Neural cell (in vitro differentiated cells): ENCODE measurements around the gene PAWR.

Source experiments
- EP300 ChIP-seq: fragments of 450-650 bp; conservative IDR thresholded peaks from 2 replicates; pipeline ENCODE4 v1.6.1; 2014; ENCODE audit warnings: antibody characterized with exemption, mild to moderate bottlenecking, moderate library complexity; ENCODE audit not compliant: poor library complexity, severe bottlenecking
- EZH2 ChIP-seq: fragments of 200-600, 300-800 bp; shearing (Covaris generic), sonication (generic); IDR thresholded peaks from 2 replicates; pipeline ENCODE4 v1.6.1; 2014; ENCODE audit warnings: antibody characterized with exemption, low read length, borderline replicate concordance, mild to moderate bottlenecking; ENCODE audit not compliant: insufficient read depth, poor library complexity, severe bottlenecking
- MXI1 ChIP-seq: fragments of 450-650 bp; conservative IDR thresholded peaks from 2 replicates; pipeline ENCODE4 v1.6.1; 2014; ENCODE audit warnings: antibody characterized with exemption, mild to moderate bottlenecking; ENCODE audit not compliant: poor library complexity, severe bottlenecking
- POLR2AphosphoS5 ChIP-seq: IDR thresholded peaks from 2 replicates; pipeline ENCODE4 v1.6.1; 2012
- RAD21 ChIP-seq: fragments of 450-650 bp; conservative IDR thresholded peaks from 2 replicates; pipeline ENCODE4 v1.6.1; 2014; ENCODE audit warnings: antibody characterized with exemption, mild to moderate bottlenecking, moderate library complexity
- SMC3 ChIP-seq: fragments of 450-650 bp; conservative IDR thresholded peaks from 2 replicates; pipeline ENCODE4 v1.6.1; 2014; ENCODE audit warnings: antibody characterized with exemption, mild to moderate bottlenecking, moderate library complexity; ENCODE audit not compliant: poor library complexity
- TAF1 ChIP-seq: IDR thresholded peaks from 2 replicates; pipeline ENCODE4 v1.6.1; 2012; ENCODE audit warnings: low read depth
- TF ChIP-seq, protein P1 (sequence below): fragments of 450-650 bp; IDR thresholded peaks from 2 replicates; pipeline ENCODE4 v1.5.1; 2014; ENCODE audit warnings: antibody characterized with exemption, mild to moderate bottlenecking, moderate library complexity; ENCODE audit not compliant: poor library complexity, severe bottlenecking

DNA sequence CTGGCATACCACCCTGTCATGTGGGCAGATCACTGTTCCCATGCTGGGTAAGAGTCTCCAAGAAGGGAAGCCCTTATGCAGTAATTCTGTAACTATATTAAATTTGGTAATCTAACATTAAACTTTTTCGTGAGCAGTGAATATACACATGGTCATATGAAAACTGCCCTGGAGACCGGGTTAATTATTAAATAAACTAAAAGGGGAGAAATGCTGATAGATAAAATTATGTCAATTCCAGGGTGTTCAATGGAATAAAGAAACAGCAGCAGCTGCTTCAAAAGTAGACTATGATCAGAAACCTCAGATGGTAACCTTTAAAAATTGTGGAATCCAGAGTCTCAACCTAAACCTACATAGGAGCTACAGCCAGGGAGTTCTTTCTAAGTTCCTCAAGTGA, 100.0 kb downstream of the PAWR start:
- TF ChIP-seq EZH2 (no peak), EP300 (no peak), POLR2AphosphoS5 (no peak), RAD21 (no peak), TAF1 (no peak), MXI1 (no peak), SMC3 (no peak)
- TF ChIP-seq, protein P1, sequence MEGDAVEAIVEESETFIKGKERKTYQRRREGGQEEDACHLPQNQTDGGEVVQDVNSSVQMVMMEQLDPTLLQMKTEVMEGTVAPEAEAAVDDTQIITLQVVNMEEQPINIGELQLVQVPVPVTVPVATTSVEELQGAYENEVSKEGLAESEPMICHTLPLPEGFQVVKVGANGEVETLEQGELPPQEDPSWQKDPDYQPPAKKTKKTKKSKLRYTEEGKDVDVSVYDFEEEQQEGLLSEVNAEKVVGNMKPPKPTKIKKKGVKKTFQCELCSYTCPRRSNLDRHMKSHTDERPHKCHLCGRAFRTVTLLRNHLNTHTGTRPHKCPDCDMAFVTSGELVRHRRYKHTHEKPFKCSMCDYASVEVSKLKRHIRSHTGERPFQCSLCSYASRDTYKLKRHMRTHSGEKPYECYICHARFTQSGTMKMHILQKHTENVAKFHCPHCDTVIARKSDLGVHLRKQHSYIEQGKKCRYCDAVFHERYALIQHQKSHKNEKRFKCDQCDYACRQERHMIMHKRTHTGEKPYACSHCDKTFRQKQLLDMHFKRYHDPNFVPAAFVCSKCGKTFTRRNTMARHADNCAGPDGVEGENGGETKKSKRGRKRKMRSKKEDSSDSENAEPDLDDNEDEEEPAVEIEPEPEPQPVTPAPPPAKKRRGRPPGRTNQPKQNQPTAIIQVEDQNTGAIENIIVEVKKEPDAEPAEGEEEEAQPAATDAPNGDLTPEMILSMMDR, result no peak
